ENCODE measurements around the gene MAPK8.

DNA sequence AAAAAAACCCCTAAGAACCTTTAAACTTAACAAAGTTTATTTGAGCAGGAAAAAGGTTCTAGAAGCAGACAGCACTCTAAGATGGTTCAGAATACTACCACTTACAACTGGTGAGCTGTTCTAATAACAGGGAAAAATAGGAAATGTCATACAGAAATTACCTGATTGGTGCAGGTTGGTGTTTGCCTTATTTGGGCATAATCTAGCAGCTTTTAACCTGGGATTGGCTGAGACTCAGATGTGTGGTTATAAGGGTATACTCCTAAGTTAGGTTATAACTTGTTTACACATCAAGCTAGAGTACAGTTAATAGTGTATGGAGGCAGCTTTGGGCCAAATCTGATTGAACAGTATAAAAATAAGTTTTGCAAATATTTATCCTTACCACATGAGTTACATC lies 59.8 kb downstream of the MAPK8 start:
- TF ChIP-seq EP300 (IDR thresholded peaks at IDR 0.05; ENCODE audit: borderline replicate concordance in 1 of 2, low read depth in 1 of 2, low read length in 1 of 2) (no peak), NFIC (IDR thresholded peaks at IDR 0.05; ENCODE audit: borderline replicate concordance) (no peak), MXI1 (IDR thresholded peaks at IDR 0.05; ENCODE audit: low read depth, low read length) (no peak)
- TF ChIP-seq, protein P1, sequence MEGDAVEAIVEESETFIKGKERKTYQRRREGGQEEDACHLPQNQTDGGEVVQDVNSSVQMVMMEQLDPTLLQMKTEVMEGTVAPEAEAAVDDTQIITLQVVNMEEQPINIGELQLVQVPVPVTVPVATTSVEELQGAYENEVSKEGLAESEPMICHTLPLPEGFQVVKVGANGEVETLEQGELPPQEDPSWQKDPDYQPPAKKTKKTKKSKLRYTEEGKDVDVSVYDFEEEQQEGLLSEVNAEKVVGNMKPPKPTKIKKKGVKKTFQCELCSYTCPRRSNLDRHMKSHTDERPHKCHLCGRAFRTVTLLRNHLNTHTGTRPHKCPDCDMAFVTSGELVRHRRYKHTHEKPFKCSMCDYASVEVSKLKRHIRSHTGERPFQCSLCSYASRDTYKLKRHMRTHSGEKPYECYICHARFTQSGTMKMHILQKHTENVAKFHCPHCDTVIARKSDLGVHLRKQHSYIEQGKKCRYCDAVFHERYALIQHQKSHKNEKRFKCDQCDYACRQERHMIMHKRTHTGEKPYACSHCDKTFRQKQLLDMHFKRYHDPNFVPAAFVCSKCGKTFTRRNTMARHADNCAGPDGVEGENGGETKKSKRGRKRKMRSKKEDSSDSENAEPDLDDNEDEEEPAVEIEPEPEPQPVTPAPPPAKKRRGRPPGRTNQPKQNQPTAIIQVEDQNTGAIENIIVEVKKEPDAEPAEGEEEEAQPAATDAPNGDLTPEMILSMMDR (IDR thresholded peaks at IDR 0.05): no peak
